Fibroblast of mammary gland (primary cell): ENCODE data around the gene CDK6.

ENCODE experiments used
- DNase-seq: peaks from one replicate; pipeline ENCODE4 v3.0.0-alpha.2; 2010; ENCODE audit warnings: low read depth
- H3K4me3 ChIP-seq: 2 replicates; pipeline ENCODE4 v1.5.1; 2011; ENCODE audit warnings: low read depth, mild to moderate bottlenecking, low read length, moderate library complexity; ENCODE audit not compliant: control insufficient read depth
- CTCF ChIP-seq: conservative IDR thresholded peaks from 2 replicates; pipeline ENCODE4 v1.5.1; 2011; ENCODE audit warnings: low read depth, low read length, inconsistent platforms; ENCODE audit not compliant: control insufficient read depth, insufficient read depth

CDK6 gene

GRCh38 chr7:92656121-92656520 is 180.3 kb downstream of the CDK6 start:
- no peak for DNase-seq
- no peak overlapping the region for H3K4me3 ChIP-seq
- no peak for TF ChIP-seq CTCF

GRCh38 chr7:92655346-92655884 is 181.0 kb downstream of the CDK6 start:
- no peak overlapping the region for H3K4me3 ChIP-seq
- no peak for TF ChIP-seq CTCF
- no peak for DNase-seq

- H3K4me3 ChIP-seq, result no peak overlapping the region
- no peak for DNase-seq
- no peak for TF ChIP-seq CTCF
Observed at GRCh38 chr7:92653136-92653535, 183.2 kb downstream of the CDK6 start.

GRCh38 chr7:92652536-92652935 is 183.8 kb downstream of the CDK6 start:
- TF ChIP-seq CTCF, result no peak
- no peak for DNase-seq
- H3K4me3 ChIP-seq, result no peak overlapping the region

- H3K4me3 ChIP-seq, result no peak overlapping the region
- TF ChIP-seq CTCF, result no peak
- DNase-seq, result no peak
Observed at GRCh38 chr7:92650391-92650790, 186.0 kb downstream of the CDK6 start.

GRCh38 chr7:92648067-92648466 is 188.3 kb downstream of the CDK6 start:
- DNase-seq, result no peak
- no peak overlapping the region for H3K4me3 ChIP-seq
- no peak for TF ChIP-seq CTCF

- H3K4me3 ChIP-seq, result no peak overlapping the region
- DNase-seq, result no peak
- no peak for TF ChIP-seq CTCF
Observed at GRCh38 chr7:92647652-92648051, 188.7 kb downstream of the CDK6 start.
